Psoas muscle (tissue), 8 donors: ENCODE data around the gene BYSL. TPM values are rescaled to one million over a fixed set of nuclear protein-coding genes. Genes with fewer than 3 reads are reported as not detected.

Experiments
- ATAC-seq, 4 donors: fragments of 200-7000 bp; cut with Tn5 transposase; one replicate each; pipeline ENCODE4 v1.9.1; 2020; ENCODE audit warnings: moderate library complexity in 3 of 4, mild to moderate bottlenecking in 2 of 4
- DNase-seq, 2 donors: peaks; one replicate each; pipeline ENCODE4 v3.0.0-alpha.2; 2020
- H3K27ac ChIP-seq: fragments of 200-600 bp; one replicate; pipeline ENCODE4 v1.8.0; 2022
- H3K27me3 ChIP-seq, 3 donors: fragments of 200-600 bp in 1 of 3; one replicate each; pipeline versions ENCODE4 v1.6.1 to v1.8.0; 2013 to 2022; ENCODE audit warnings: low read length in 2 of 3, mild to moderate bottlenecking in 2 of 3, moderate library complexity in 1 of 3; ENCODE audit not compliant: insufficient read depth in 3 of 3
- H3K36me3 ChIP-seq, 2 donors: fragments of 200-600 bp in 1 of 2; one replicate each; pipeline versions ENCODE4 v1.6.1 to v1.8.0; 2013 to 2022; ENCODE audit warnings: low read depth in 1 of 2, mild to moderate bottlenecking in 1 of 2, moderate library complexity in 1 of 2; ENCODE audit not compliant: insufficient read depth in 1 of 2
- H3K4me1 ChIP-seq: fragments of 200-600 bp; one replicate; pipeline ENCODE4 v1.8.0; 2022
- H3K4me3 ChIP-seq: fragments of 200-600 bp; one replicate; pipeline ENCODE4 v1.8.0; 2022; ENCODE audit warnings: mild to moderate bottlenecking
- H3K9me3 ChIP-seq: fragments of 200-600 bp; one replicate; pipeline ENCODE4 v1.8.0; 2022
- WGBS, 3 donors: extraction: QIAGEN DNeasy Blood & Tissue Kit; methylation state at CpG; one replicate each; pipeline versions ENCODE4 v1.1.6 to v1.1.7; 2013; 5-methylcytosine and 5-hydroxymethylcytosine counted together
- intact Hi-C, 2 donors: fragments of 100-400 bp; cut with DNase I; formaldehyde crosslinking; loops; one replicate each; pipeline versions ENCODE4 v1.11.0 to v1.14.2; 2022
- polyA plus RNA-seq, 3 donors: library from polyadenylated mRNA; stranded (reverse); fragments of 200-250 nt; gene quantifications; one replicate each; pipeline ENCODE4 v1.2.3, GENCODE V29; 2013
- total RNA-seq, 4 donors: library from RNA; stranded (reverse); fragmentation: NEBNext Ultra II Directional in 2 of 4; extraction: Animal tissue kit (Norgen Biotek cat#: 25700) in 2 of 4; gene quantifications; one replicate each; pipeline versions ENCODE4 v1.2.1 to v1.2.4, GENCODE V29; 2021 to 2023
- TF ChIP-seq, protein P1 (sequence below): fragments of 200-600 bp; IDR thresholded peaks from one replicate; pipeline ENCODE4 v1.8.0; 2022; ENCODE audit warnings: antibody characterized with exemption
- donor health status: healthy with polysubstance abuse.
- donor health status: DM: no; HTN: no; CAD: no; lungs with moderate emphysema.
- donor health status: Bipolar disorder and iron deficiency.
- donor health status: healthy.
- donor health status: DM: yes; HTN: yes; CAD: no.
- donor health status: DM: no; HTN: no; CAD: no.
- donor health status: DM: no; HTN: no; CAD: no.
- donor health status: DM: yes; HTN: yes; CAD: no.

The BYSL gene
- total and polyA plus RNA-seq, 7 donors: 20.3 to 55.5 (median 30.6) TPM

DNA sequence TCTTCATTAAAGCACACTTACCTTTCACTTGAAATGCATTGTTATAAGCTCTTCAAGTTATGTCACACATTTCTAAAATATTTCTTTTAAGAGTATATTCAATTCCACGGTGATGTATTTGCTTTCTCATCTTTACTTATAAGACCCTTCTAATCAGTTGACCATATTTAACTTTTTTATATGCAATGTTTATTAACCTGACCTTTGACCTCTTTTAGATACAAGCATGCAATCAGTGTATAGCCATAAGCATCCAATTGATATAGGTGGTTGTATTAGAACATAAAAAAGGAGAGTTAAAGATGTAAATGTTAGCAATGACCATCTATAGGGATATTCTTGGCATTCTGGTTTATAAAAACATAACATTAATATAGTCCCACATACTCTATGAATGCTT, 35.4 kb upstream of the BYSL start:
- ATAC-seq: no peak

DNA sequence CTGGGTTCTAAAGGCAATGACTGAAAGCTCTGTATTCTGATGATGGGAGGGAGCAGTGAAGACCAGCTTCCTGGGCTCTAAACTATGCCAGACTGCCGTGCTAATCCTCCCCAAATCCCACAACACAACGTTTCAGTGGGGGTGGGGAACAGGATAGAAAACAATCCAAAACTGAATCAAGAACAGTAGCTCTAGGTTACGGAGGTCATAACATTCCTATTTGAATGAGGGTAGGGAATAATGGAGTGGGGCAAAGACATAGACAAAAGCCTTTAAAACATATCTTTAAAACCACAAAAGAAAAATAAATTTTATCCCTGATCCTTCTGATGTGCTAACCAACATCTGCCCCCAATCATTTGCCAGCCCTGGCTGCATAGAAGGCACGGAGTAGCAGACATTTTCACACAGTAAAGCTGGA, 34.0 kb upstream of the BYSL start:
- DNase-seq (no peak), ATAC-seq (no peak)
- no peaks in the 10 kb centered on the region for H3K36me3 ChIP-seq
- 49 to 58% (median 55%) methylated on average over 4 of the region's 4 CpGs for WGBS, 3 donors
- no peak overlapping the region for H3K27ac ChIP-seq
- TF ChIP-seq, protein P1, sequence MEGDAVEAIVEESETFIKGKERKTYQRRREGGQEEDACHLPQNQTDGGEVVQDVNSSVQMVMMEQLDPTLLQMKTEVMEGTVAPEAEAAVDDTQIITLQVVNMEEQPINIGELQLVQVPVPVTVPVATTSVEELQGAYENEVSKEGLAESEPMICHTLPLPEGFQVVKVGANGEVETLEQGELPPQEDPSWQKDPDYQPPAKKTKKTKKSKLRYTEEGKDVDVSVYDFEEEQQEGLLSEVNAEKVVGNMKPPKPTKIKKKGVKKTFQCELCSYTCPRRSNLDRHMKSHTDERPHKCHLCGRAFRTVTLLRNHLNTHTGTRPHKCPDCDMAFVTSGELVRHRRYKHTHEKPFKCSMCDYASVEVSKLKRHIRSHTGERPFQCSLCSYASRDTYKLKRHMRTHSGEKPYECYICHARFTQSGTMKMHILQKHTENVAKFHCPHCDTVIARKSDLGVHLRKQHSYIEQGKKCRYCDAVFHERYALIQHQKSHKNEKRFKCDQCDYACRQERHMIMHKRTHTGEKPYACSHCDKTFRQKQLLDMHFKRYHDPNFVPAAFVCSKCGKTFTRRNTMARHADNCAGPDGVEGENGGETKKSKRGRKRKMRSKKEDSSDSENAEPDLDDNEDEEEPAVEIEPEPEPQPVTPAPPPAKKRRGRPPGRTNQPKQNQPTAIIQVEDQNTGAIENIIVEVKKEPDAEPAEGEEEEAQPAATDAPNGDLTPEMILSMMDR: no peak
- no peaks in the 10 kb centered on the region for H3K27me3 ChIP-seq
- no peaks in the 10 kb centered on the region for H3K4me1 ChIP-seq
- H3K9me3 ChIP-seq: no peaks in the 10 kb centered on the region
- no peak overlapping the region for H3K4me3 ChIP-seq
- intact Hi-C loops: no loop called here

More for the DNA sequence above, 35.4 kb upstream of the BYSL start:
- 96 to 100% (median 97%) methylated on average over 1 of the region's 1 CpG for WGBS, 3 donors
- H3K27me3 ChIP-seq: no peaks in the 10 kb centered on the region
- no peak overlapping the region for H3K27ac ChIP-seq
- H3K9me3 ChIP-seq: no peaks in the 10 kb centered on the region
- no peaks in the 10 kb centered on the region for H3K36me3 ChIP-seq
- H3K4me1 ChIP-seq: no peaks in the 10 kb centered on the region
- intact Hi-C loops: no loop called here
- H3K4me3 ChIP-seq: no peak overlapping the region
- DNase-seq: no peak
- TF ChIP-seq, protein P1: no peak

- Histone ChIP-seq H3K9me3 (no peaks in the 10 kb centered on the region), H3K27ac (no peak overlapping the region), H3K4me1 (peaks cover 16% of the 10 kb centered on the region), H3K36me3 (no peaks in the 10 kb centered on the region), H3K27me3 (no peaks in the 10 kb centered on the region), H3K4me3 (no peak overlapping the region)
- WGBS, 3 donors: 54 to 67% (median 63%) methylated on average over 4 of the region's 4 CpGs
- no peak for ATAC-seq
- intact Hi-C loops: loop anchor here in 1 of 2 donors (10.0 kb wide), 1 partner anchor 108 kb away; the partner anchor contains the start of genes PRICKLE4 and TOMM6
- TF ChIP-seq, protein P1: no peak
- DNase-seq: no peak
These were observed 28.3 kb upstream of the BYSL start for GRCh38 chr6:41892921-41893564.

DNA sequence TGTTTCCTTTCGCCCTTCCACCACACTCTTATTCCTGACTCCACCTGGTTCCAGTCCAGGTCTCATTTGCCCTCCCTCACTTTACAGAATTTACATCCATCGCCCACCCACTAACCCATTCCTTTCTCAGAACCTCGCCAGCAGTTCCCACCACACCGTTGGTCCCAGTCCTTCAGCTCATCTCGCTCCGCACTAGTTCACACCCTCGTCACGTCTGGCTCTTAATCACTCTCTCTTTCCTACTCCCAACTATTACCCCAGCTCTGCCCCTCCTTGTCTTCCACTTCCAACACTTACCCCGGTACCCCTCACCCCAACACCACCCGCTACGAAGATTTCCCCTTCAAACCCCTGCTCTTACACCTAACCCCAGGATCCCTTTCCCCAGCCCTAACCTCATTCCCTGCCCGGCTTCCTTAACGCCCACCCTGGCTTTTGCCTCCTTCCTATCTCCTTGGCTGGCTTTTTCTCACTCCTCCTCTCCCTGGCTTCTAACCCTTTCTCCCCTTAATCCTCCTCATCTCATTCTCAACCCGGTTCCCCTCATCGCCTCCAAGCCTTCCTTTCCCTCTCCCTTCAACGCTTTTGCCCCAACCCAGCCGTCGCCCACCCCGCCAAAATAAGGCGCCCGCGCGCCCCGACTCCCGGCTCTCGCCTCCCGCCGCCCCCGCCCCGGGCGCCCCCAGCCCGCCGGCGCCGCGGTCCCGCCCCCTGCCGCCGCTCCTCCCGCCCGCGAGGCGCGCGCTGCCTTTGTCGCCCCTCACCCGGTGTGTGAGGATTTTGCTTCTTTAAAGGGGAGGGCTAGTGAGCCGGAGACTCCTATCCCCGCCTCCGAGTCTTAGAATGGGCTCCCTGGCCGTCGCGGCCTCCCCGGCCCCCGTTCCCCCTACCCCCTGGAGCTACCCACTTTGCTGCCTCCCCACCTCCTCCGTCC, 26.7 kb upstream of the BYSL start:
- Histone ChIP-seq H3K27ac (peak overlapping the region; percentile 81), H3K4me3 (peak overlapping the region; percentile 81), H3K9me3 (no peaks in the 10 kb centered on the region), H3K36me3 (no peaks in the 10 kb centered on the region), H3K4me1 (peaks cover 16% of the 10 kb centered on the region), H3K27me3 (no peaks in the 10 kb centered on the region)
- no peak for DNase-seq
- 1 to 3% (median 3%) methylated on average over 47 to 56 of the region's 56 CpGs for WGBS, 3 donors
- ATAC-seq: peak; percentile 50 to 77 (median 60)
- intact Hi-C loops: loop anchor here in 1 of 2 donors (10.0 kb wide), 1 partner anchor 110 kb away; the partner anchor contains the start of genes PRICKLE4 and TOMM6
- TF ChIP-seq, protein P1: no peak
